GM18858 (cell line): ENCODE results near the gene HIRA.

ENCODE experiments used
- ATAC-seq: cut with Tn5 transposase; IDR thresholded peaks from one replicate; pipeline ENCODE4 v1.9.1; 2021; ENCODE audit not compliant: unreplicated experiment

Gene HIRA

GRCh38 chr22:19358195-19358594 is 73.3 kb downstream of the HIRA start:
- no peak for ATAC-seq

DNA sequence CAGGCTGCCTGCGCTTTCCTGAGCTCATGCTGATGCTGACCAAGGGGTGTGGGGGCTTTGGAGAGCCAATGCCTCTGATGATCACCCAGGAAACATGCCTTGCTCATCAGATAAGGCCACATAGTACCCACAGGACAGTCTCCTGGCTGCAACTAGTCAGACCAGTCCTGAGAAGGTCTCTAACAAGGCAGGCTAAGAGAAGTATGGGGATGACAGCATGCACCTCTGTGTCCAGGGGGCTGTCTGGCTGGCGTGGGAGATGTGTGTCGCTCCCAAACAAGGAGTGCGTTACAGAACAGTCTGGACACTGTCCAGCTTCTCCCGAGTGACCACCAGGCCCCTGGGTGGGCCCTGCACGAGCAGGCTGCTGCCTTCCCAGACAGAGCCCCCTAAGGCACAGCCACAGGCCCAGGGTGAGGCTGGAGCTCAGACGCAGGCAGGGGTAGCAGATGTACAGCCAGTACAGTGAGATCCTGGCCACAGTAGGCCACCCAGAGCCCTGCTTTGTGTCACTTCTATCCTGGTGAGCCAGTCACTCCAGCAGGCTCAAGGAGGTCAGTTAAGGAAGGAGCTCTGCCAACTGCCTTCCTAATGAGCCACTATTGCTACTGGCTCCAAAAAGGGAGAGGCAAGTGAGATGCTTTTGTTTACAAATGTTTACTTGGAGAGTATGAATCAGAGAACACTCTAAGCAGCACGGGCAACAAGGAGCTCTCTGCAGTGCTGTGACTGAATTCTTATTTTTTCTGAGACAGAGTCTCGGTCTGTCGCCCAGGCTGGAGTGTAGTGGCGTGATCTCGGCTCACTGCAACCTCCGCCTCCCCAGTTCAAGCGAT is 74.0 kb downstream of the HIRA start:
- no peak for ATAC-seq

DNA sequence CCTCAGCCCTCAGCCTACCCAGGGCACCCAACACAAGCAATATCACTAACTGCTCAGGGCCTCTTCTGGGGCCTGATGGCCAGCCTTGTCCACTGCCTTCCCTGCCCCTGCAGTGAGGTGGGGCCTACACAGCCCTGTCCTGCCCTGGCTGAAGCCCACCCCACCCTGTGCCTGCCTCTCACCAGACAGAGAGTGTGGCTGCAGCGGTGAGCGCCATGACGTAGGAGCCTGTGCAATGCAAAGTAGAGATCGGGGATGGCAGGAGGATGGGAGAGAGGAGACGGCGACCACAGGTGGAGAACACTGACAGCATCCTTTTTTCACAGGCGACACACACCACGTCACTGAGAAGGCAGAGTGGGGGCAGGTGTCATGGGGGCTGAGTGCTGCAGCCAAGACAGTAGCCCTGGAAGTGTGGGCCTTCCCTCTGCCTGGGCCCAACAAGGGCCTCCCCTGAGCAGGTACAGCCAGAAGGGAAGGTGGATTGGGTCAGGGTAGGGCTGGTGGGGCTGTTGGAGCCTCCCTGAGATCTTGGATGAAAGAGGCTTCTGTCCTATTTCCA is 74.7 kb downstream of the HIRA start:
- ATAC-seq = no peak

DNA sequence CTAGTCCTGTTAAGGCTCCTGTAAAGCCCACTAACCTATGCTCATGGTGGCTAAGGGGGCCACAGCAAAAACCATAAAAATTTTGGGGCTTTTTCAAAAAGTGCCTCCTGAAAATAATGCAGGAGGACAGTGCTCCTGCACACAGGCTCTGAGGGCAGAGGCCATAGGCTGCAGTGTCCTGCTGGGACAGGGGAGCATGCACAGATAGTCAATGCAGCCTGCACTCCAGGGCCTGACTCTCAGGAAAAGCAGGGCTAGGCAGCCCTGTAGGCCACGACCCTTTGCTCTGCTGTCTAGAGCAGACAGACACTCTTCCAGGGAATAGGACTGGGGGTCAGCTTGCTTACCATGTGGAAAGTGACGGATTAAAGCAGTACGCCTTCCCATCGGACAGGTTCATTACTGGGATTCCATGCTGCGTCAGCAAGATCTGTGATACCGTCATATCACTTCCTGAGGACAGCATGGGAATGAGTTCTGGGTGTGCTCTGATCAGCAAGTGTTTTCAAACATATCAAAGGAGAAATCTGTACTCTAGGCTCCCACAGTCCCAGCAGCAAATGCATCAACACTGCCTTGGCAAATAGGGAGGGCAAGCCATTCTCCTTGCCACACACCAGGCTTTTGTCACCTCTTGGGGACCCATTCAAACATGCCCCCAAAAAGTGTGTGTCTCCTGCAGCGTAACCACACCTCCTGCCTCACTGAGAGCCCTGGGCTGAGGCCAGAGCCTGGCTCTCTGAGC is 75.9 kb downstream of the HIRA start:
- ATAC-seq = no peak

DNA sequence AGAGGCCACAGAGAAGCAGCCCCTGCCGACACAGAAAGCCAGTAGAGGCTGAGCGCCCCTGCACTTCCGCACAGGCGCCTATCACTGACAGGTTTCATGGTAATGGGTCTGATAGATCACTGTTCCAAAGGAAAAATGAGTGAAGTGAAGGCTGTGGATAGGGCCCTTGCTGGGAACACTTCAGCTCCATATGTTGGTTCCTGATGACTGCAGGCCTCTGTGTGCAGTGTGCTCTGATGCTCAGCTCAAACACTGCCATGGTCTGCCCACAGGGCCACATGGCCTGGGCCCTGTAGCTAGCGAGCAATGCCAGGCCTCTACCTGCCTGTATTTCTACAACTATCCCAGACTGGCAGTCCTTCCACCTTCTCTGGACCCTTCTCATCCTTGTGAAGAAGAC is 77.3 kb downstream of the HIRA start:
- no peak for ATAC-seq

DNA sequence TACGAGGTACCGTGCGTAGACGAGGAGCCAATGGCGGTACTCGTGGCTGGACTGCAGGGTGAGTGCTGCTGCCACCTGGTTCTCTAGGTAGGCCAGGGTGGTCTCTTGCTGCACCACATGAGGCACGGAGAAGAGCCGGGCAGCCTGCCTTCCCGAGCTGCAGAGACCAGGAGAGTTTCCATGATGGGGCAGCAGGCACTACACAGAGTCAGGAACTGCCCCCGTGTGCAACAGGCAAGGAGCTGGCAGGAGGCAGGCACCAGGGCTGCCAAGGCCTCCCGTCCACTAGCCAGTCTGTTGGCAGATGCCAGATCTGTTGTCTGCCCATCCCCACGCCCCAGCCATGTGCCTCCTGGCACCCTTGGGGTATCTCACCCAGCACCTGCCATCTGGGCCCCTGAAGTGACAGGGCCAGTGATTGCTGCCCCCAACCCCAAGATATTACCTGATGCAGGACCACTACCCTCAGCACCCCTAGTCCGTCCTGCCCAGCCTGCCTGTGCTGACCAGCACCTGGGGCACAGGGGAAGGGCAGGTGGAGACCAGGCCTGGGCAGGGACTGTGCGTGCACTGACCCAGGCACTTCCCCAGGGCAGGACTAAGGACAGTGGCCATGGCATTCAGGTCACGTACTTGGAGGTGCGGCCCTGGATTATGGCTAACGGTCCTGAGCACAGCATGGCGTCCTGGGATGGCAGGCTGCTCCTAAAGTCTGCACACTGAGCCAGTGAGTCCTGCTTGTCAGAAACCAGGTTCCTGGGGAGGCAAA is 78.0 kb downstream of the HIRA start:
- ATAC-seq = no peak

GRCh38 chr22:19352766-19353165 is 78.8 kb downstream of the HIRA start:
- no peak for ATAC-seq

DNA sequence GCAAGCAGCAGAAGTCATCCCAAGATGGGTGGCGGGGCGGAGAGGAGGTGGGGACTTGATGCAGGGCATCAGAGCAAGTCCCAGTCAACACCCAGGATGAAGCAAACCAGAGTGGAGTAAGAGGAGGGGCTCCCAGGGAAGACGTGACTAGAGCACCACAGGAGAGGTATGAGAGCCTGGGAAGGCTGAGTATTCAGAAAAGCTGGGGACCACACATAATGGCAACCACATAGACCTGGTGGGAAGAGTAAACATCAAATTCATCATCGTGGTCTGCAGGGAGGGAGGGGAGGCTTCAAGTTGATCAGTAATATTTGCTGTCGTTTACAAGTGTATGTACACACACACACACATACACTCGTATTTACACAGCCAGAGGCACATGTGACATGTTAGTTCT is 79.3 kb downstream of the HIRA start:
- ATAC-seq = no peak

DNA sequence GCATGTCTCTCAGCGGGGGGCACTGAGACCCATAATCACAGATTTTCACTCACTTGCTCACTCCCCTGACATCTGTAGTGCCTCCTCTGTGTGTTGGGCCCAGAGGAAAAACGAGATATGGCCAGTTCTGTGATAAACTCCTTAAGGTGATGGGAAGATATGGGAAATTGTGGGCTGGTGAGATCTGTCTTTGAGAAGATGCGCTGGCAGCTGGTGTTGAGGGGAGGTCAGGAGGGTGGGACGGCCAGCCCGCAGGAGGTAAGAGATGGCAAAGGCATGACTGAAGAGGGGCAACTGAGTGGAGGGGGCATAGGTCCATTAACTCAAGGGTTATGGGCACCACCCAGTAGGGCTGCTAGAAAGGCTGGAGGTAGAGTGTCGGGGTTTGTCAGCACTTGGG is 79.9 kb downstream of the HIRA start:
- no peak for ATAC-seq

GRCh38 chr22:19350947-19351346 is 80.6 kb downstream of the HIRA start:
- no peak for ATAC-seq

DNA sequence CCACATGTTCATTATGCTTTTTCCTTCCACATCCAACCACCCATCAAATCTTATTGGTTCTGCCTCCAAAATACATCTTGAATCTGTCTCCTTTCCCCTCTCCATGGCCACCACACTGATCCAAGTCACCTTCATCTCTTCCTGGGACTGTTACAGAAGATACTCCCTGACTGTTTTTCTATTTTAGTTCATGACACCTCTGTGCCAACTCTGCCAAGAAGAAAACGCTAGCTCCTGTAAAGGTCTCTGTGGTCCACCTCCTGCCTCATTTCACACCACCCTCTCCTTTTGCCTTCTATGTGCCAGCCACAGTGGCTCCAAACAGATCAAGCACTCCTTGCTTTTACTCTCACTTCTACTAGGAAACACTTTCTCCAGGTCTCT is 81.1 kb downstream of the HIRA start:
- no peak for ATAC-seq

- no peak for ATAC-seq
Observed at GRCh38 chr22:19349778-19350475, 81.6 kb downstream of the HIRA start.

DNA sequence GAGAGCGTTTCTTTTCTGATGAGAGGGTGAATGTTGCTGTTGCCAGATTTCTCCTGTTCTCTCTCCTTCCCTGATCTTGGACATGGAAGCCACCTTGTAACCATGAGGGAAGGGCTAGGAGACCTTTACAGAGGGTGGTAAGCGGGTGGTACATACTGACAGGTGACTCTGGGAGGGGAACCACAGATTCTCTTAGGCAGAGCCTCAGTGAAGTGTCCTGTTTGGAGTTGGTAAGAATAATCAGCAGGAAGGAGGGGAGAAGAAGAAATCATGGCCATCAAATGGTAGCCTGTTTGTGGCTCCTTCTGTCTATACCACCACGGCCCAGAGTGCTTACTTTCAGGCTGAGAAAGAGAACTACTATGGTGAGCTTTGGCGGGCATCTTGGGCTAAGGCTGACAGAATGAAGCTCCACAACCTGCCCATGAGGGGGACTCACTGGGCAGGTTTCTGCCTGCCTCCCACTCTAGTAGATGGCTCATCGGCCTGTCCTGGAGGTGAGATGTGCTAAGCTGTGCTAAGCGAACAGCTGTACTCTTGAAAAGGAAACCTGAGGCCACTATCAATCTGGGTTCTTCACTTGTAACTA is 84.8 kb downstream of the HIRA start:
- ATAC-seq = no peak

- no peak for ATAC-seq
Observed at GRCh38 chr22:19344420-19344819, 87.1 kb downstream of the HIRA start.

DNA sequence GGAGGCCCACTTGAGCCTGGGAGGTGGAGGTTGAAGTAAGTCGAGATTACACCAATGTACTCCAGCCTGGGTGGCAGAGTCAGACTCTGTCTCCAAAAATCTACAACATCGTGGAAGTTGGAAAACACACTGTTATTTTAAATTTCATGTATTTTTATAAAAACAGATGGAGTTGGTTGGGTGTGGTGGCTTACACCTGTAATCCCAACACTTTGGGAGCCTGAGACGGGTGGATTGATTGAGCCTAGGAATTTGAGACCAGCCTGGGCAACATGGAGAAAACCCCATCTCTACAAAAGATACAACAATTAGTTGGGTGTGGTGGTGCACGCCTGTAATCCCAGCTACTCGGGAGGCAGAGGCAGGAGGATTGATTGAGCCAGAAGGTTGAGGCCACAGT is 88.1 kb downstream of the HIRA start:
- no peak for ATAC-seq

GRCh38 chr22:19341500-19341899 is 90.0 kb downstream of the HIRA start:
- no peak for ATAC-seq

- ATAC-seq = no peak
Observed at GRCh38 chr22:19337137-19337536, 94.4 kb downstream of the HIRA start.

DNA sequence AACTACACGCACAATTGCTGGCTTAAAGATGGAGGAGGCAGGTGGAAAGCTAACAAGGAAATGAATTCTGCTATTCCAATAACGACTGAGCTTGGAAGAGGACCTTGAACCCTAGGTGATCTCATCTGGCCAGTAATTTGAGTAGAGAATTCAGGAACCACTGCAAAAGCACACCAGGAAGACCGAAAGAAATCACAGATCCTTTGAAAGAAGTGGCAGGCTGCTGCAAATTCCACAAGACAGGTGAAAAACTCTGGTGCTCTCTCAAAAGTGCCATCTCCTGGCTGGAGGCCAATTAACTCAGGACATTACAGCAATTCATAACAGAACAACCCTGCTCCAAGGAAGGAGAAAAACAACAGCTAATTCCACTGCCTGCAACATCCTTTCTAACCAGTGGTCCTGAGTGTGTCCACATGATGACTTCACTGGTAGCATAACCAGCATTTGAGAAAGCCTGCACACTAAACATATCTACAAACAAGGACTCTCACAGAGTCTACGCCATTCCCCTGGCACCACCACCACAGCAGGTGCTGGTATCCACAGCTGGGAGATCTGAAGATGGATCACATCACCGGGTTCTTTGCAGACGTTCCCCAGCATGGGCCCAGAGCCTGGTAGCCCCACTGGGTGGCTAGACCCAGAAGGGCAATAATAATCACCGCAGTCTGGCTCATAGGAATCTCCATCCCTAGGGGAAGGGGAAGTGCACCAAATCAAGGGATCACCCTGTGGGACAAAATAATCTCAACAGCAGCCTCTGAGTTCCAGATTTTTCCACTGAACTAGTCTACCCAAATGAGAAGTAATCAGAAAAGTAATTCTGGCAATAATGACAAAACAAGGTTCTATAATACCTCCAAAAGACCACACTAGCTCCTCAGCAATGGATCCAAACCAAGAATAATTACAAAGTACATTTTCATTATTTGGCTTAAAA is 95.1 kb downstream of the HIRA start:
- ATAC-seq = no peak

GRCh38 chr22:19331975-19332374 is 99.6 kb downstream of the HIRA start:
- no peak for ATAC-seq
